ENCODE results near the gene KPNA6.
"Not testable (repeated sequence)": the region's sequence is repeated elsewhere in the genome, so short reads cannot be mapped to it uniquely, and the experiment has no call there.

KPNA6 gene

GRCh38 chr1:32150847-32151246, 43.0 kb downstream of the KPNA6 start:
- Histone ChIP-seq H3K27ac (no peak overlapping the region), H3K27me3 (no peaks in the 10 kb centered on the region), H3K4me1 (ENCODE audit: control insufficient read depth in 1 of 2, insufficient read depth in 1 of 2, low read depth in 1 of 2, low read length in 1 of 2) (no peaks in the 10 kb centered on the region), H3K4me3 (ENCODE audit: low read depth in 1 of 2, low read length in 1 of 2) (no peak overlapping the region), H3K36me3 (peaks cover 11% of the 10 kb centered on the region), H3K9me3 (no peaks in the 10 kb centered on the region)
- no peak for TF ChIP-seq CTCF (IDR thresholded peaks at IDR 0.05)

GRCh38 chr1:32151319-32151787, 43.5 kb downstream of the KPNA6 start:
- no peak overlapping the region for H3K27ac ChIP-seq
- TF ChIP-seq CTCF (IDR thresholded peaks at IDR 0.05), result no peak
- H3K9me3 ChIP-seq, result no peaks in the 10 kb centered on the region
- no peaks in the 10 kb centered on the region for H3K4me1 ChIP-seq (ENCODE audit: control insufficient read depth in 1 of 2, insufficient read depth in 1 of 2, low read depth in 1 of 2, low read length in 1 of 2)
- H3K27me3 ChIP-seq, result no peaks in the 10 kb centered on the region
- H3K36me3 ChIP-seq, result peaks cover 16% of the 10 kb centered on the region
- no peak overlapping the region for H3K4me3 ChIP-seq (ENCODE audit: low read depth in 1 of 2, low read length in 1 of 2)

- Histone ChIP-seq H3K4me3 (ENCODE audit: low read depth in 1 of 2, low read length in 1 of 2) (no peak overlapping the region), H3K36me3 (peaks cover 95% of the 10 kb centered on the region), H3K27ac (no peak overlapping the region), H3K9me3 (no peaks in the 10 kb centered on the region), H3K4me1 (ENCODE audit: control insufficient read depth in 1 of 2, insufficient read depth in 1 of 2, low read depth in 1 of 2, low read length in 1 of 2) (no peaks in the 10 kb centered on the region), H3K27me3 (no peaks in the 10 kb centered on the region)
- TF ChIP-seq CTCF (IDR thresholded peaks at IDR 0.05), result no peak
Observed at GRCh38 chr1:32159189-32159588, 51.3 kb downstream of the KPNA6 start.

- Histone ChIP-seq H3K27ac (no peak overlapping the region), H3K4me1 (ENCODE audit: control insufficient read depth in 1 of 2, insufficient read depth in 1 of 2, low read depth in 1 of 2, low read length in 1 of 2) (no peaks in the 10 kb centered on the region)
Observed at GRCh38 chr1:32163405-32163804, 55.5 kb downstream of the KPNA6 start.

GRCh38 chr1:32165633-32166032, 57.8 kb downstream of the KPNA6 start:
- peaks cover 91% of the 10 kb centered on the region for H3K36me3 ChIP-seq
- not testable (repeated sequence) for H3K4me3 ChIP-seq (ENCODE audit: low read depth in 1 of 2, low read length in 1 of 2); H3K27me3 ChIP-seq; H3K27ac ChIP-seq; H3K9me3 ChIP-seq; H3K4me1 ChIP-seq (ENCODE audit: control insufficient read depth in 1 of 2, insufficient read depth in 1 of 2, low read depth in 1 of 2, low read length in 1 of 2)

More at GRCh38 chr1:32163405-32163804, 55.5 kb downstream of the KPNA6 start:
- TF ChIP-seq CTCF (IDR thresholded peaks at IDR 0.05), result no peak
- Histone ChIP-seq H3K27me3 (no peaks in the 10 kb centered on the region), H3K4me3 (ENCODE audit: low read depth in 1 of 2, low read length in 1 of 2) (no peak overlapping the region), H3K36me3 (peaks cover 95% of the 10 kb centered on the region), H3K9me3 (no peaks in the 10 kb centered on the region)

GRCh38 chr1:32170991-32171390, 63.1 kb downstream of the KPNA6 start:
- no peaks in the 10 kb centered on the region for H3K9me3 ChIP-seq
- no peaks in the 10 kb centered on the region for H3K27me3 ChIP-seq
- H3K36me3 ChIP-seq, result peaks cover 79% of the 10 kb centered on the region
- no peak for TF ChIP-seq CTCF (IDR thresholded peaks at IDR 0.05)
- H3K4me3 ChIP-seq (ENCODE audit: low read depth in 1 of 2, low read length in 1 of 2), result no peak overlapping the region
- H3K4me1 ChIP-seq (ENCODE audit: control insufficient read depth in 1 of 2, insufficient read depth in 1 of 2, low read depth in 1 of 2, low read length in 1 of 2), result peaks cover 5% of the 10 kb centered on the region in 2 experiments
- H3K27ac ChIP-seq, result no peak overlapping the region

Measured in neutrophil (primary cell).